Fibroblast of skin of back (primary cell): Measurements from ENCODE around the gene TREM1. TPM values are rescaled to one million over a fixed set of nuclear protein-coding genes. Genes with fewer than 3 reads are reported as not detected.
"Not testable (repeated sequence)": the region's sequence is repeated elsewhere in the genome, so short reads cannot be mapped to it uniquely, and the experiment has no call there.

Source experiments
- DNase-seq: peaks from one replicate; pipeline ENCODE4 v3.0.0-alpha.2; 2013
- polyA plus RNA-seq, 2 experiments: library from polyadenylated mRNA; unstranded; fragments of 120-200 nt; gene quantifications; one replicate each; pipeline ENCODE4 v1.2.1, GENCODE V29; 2013; ENCODE audit not compliant: insufficient read length in 2 of 2

TREM1 gene
- not detected for polyA plus RNA-seq (2013, experiment 1 of 2; ENCODE audit: insufficient read length)
- polyA plus RNA-seq (2013, experiment 2 of 2; ENCODE audit: insufficient read length): not detected

DNA sequence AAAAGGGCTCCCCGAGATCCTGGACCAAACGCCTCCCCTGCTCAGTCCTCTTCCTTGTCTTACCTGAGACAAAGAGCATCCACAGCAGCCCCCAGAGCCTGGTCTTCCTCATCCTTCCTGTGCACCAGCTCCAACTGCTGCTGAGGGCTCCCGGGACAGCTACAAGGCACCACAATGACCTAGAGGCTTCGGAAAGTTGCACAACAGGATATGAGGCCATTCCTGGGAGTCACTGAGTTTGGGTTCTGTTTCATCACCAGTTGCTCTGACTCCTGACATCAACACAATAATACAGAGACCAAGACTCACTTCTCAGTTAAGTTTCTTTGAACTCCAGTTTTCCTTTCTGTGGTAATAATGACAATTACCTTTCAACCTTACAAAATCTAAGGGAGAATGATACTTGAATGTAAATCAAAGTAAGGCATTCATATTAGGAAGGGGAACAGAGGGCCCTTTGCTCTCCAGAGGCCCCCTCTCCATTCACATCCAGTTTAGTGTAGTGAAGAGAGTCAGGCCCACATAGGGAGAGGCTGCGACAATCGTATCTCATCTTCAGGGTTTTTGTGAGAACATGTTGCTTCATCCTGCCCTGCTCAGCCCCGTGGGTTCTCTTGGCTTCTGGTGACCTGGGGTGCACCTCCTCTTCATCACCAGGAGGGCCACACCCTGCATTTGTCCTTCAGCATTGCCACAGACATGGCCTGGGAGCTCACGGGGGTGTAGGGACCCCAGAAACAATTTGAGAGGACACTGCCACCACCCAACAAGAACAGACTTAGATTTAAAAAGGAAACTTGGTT is at the start of gene TREM1:
Gene TREM1 (minus strand): TSS at position 139 of the 803 bp plus-strand sequence. CDS start 27 bp downstream, at position 112.
- DNase-seq: peak; percentile 14

DNA sequence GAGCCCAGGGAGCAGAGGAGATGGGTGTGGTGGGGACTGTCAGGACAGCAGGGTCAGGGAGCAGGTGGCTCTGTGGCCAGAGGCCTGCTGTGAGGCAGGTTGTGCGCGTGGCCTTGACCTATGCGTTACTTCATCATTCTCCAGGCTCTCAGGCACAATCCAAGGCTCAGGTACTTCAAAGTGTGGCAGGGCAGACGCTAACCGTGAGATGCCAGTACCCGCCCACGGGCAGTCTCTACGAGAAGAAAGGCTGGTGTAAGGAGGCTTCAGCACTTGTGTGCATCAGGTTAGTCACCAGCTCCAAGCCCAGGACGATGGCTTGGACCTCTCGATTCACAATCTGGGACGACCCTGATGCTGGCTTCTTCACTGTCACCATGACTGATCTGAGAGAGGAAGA is 49.5 kb upstream of the TREM1 start:
- no peak for DNase-seq

DNA sequence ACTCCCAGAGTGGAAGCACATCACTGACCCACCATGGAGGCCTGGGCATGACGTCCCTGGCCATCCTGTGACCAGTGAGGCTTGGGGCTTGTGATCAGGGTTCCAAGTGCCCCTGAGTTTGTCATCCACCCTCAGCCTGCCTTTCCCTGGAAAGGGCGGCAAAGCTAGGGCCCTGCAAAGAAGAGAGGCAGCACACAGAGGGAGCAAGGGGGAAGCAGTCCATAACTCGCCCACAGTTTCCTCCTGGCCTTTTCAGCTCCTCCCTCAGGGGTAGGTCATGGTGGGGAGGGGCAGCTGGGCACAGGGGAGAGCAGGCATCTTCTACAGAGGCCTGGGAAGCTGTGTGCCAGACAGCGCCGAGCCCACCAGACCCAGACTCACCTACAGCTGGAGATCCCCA is 48.8 kb upstream of the TREM1 start, which contains the start of gene NCR2:
Gene NCR2 (plus strand): TSS at position 313 of the 400 bp plus-strand sequence. CDS start 269 bp downstream, outside the sequence.
- no peak for DNase-seq

DNA sequence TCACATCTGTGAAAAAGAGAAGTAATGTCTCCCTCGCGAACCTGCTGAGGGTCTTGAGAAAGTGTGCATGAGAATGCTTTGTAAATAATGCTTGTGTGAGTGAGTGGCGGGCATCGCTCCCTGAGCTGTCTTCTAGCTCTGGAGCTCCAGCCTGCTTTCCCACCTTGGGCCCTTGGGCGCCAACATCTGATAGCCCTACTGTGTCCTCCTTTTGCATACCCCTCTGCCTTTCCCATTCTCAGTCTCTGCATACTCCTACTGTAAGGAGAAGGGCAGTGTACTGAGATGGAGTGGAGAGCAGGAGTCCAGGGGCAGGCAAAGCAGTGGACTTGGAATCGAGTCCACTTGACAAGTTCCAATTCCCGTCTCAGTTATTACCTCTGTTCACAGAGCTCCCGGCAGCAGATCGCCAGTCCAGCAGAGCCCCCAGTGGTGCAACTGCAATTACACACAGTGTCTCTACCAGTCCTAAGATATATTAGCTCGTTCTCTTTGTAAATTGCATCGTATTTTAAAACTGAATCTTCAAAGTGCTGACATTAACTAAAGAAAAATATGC is 48.1 kb upstream of the TREM1 start:
- no peak for DNase-seq

DNA sequence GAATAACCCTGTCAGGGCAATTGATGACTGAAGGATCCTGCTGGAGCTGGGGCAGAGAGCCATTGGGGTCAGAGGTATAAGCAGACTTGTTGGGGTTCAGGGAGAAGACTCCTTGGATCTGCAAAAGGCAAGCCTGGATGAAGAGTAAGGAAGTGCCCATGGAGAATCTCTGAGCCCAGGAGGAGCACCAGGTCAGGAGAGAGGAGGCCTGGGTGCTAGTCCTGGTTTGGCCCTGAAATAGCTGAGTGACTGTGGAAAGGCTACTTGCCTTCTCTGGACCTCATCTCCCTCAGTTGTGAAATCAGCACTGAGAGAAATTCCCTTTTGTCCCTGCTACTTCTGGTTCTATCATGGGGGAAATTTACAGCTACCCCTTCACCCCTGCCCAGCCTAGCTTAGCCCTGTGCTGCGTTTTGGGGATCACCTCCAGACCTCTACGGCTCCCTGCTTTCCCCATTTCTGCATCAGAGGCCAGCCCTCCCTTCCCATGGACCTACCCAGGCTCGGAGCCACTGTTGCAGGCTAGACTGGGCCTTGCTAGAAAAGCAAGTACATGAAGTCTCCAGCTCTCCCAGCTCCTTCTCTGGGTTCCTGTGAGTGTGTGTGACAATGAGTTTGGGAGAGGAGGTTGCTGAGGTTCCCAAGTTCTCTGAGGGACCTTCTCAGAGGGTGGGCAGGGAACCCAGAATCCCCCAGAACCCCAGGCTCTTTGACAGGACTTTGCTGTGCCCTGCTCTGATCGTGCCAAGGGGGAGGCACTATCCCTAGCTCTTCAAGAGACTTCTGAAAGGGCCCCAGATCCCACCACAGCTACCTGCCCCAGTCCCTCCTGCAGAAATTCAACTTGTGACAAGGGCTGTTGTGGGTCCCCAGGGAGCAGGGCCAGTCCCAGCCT is 46.6 kb upstream of the TREM1 start:
- DNase-seq: no peak

DNA sequence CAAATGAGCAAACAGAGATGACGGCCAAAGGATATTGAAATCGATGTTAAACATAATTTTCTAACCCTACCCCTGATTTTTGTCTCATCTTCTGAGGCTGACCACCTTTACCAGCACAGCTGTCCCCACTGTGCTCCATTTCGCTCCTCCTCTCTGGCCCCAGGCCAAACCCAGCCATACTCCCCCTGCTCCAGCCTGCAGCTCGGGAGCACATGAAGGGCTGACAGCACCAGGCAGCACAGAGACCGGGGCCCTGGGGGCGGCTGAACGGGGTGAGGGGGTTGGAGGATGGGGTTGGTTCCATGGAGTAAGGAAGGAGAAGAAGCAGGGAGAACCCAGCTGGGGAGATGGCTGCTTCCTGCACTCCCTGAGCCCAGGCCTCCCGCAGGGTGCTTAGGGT is 45.8 kb upstream of the TREM1 start:
- no peak for DNase-seq

DNA sequence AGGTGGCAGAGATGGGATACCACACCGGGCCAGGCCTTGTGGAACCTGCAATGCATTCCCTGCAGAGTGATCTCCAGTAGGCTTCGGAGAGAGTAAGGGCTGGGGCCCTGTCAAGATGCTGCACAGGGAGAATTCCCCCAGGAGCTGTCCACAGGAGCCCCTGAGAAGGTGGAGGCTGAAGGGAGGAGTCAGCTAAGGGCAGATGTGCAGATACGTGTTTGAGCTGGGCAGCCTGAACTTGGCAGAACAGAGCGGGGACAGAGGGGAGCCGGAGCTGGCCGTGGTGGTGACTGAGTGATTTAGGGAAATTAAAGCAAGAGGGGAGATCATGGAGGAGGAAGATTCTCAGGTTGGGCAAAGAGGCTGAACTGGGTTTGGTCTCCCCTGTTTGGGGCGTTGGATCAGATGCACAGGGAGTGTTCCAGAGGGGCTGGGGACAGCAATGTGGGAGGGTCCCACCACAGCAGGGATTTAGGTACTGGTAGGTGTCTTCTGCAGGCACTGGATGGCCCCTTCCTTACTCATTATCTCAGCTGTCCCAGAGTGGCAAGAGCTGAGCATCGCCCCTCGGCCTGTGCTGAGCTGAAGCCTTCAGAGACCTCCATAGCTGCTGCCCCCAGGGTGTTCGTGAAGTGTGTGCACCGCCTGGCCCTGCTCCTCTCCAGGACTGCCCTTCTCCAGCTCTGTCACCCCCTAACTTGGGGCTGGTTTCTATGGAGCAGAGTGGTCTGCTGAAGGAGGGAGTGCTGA is 45.1 kb upstream of the TREM1 start:
- no peak for DNase-seq

DNA sequence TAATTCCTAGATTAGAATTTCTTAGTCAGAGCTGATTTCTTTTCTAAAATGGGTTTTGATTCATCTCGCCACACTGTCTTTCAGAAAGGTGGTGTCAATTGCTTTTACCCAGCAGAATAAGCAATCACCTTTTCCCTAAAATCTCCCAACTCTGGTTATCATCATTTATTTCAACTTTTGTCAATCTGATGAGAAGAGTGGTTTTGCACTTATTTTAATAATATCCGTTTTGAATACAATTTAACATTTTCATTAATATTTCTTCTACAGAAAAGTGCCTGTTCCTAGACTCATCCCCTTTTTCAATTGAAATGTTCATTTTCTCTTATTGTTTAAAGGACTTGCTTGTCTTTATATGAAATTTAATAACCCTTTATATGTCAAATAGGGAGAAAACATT is 40.7 kb upstream of the TREM1 start:
- no peak for DNase-seq

DNA sequence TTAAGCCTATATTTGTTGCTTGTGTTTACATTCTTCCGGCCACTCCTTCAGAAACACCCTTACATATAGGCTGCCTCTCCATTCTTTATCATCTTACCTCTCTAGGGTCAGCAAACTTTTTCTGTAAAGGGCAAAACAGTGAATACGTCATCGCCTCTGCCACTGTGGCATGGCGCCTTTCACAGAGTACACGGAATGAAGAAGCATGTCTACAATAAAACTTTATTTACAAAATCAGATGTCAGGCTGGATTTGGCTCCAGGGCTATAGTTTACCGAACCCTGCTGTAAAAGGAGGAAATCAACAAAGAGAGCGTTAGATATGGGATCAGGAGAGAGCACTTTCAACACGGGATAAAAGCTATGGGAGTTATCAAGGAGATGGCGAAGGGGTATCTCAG is 39.6 kb upstream of the TREM1 start:
- DNase-seq: no peak

DNA sequence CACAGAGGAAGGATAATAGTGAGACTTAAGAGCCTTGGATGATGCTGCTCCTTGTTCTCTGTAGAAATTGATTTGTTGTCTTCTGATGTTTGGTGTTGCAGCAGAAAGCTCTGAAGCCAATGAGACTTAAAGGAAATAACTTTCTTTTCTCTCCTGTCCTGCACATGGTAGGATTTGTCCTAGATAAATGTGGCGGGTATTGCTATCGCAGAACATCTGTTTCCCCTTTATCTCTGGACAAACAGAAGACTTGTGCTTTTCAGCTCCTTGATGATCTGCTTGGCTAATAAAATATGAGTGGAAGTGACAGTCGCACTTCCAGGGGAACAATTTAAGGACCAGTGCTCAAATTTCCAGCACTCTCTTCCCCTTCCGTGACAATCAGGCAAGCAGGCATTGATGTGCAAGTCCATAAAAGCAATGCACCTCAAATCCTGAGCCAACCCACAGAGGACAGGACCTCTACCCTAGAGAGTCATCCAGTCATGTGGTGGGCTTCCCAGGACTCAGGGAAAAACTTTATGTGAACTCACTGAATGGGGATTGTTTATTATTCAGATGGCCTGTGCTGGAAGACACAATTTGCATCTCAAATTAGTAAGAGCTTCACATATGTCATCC is 39.1 kb upstream of the TREM1 start:
- DNase-seq: no peak

DNA sequence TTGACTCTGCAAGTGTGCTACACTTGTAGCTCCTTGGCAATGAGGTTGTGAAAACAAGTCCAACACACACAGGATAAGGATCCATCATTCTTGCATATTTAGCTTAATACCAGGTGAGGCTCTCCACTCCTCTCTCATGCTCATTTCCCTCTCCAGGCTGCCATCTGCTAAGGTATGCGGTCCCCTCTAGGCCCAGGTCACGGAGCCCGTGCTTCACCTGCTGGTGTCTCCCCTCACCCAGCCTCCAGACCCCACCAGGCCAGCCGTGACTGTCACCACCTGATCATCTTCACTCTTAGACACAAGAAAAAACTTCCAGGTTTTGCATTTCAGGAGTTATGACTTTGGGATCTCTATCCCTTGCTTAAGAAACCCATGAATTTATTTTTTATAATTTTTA is 34.7 kb upstream of the TREM1 start:
- DNase-seq: no peak

DNA sequence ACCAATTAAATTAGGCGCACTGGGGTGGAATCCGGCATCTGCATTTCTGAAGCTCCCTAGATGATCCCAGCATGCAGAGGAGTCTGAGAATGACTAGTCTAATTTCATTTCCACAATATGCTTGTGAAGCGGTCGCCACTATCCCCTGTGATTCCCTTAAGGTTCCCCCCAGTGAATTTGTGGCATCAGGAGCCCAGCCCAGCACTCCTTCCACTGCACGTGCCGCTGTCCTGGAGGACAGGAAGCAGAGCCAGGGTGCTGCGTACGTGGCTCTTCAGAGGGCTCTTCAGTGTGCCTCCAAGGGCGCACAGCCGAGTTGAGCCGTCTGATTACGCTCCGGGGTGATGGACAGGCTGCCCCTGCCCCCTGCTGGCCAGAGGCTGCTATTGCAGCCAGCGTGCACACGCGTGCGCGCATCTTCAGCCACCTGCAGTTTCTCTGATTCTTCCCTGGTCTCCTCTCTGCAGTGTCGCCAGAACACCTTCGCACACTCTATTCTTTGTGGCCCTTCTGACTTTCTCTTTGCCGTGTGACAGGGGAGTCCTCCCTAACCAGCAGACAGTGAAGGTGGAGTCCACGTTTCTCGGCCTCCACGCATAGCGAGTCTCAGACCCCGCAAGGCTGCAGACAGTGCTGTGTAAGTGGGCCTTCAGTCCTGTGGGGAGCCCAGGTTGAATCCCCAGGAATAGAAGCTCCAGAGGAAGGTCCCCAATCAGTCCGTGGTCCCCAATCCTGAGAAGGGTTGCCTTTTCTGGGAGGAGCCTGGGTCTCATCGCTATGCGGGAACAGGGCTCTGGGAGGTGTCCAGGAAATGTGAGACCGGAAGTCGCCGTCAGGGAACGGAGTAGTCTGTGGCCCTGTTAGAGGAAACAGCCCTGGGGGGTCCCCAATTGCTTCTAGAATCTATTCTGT is 32.4 kb upstream of the TREM1 start:
- DNase-seq: peak; percentile 73

DNA sequence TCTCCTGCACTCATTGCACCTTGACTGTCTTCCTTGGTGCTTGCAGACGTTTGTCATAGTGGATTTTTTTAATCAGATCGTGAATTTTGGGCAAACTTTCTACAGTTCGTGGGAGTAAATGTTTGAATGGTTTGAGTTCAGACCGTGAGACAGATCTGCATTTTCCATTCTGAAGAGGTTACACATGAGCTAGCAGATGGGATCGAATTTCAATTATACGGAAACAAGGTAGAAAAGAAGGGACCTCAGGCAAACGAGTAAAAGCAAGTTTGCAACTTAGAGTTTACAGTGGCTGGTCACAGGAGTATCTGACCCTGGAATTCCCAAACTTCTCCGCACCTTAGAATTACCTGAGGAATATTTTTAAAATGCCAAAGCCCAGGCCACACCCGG is 31.8 kb upstream of the TREM1 start:
- no peak for DNase-seq

DNA sequence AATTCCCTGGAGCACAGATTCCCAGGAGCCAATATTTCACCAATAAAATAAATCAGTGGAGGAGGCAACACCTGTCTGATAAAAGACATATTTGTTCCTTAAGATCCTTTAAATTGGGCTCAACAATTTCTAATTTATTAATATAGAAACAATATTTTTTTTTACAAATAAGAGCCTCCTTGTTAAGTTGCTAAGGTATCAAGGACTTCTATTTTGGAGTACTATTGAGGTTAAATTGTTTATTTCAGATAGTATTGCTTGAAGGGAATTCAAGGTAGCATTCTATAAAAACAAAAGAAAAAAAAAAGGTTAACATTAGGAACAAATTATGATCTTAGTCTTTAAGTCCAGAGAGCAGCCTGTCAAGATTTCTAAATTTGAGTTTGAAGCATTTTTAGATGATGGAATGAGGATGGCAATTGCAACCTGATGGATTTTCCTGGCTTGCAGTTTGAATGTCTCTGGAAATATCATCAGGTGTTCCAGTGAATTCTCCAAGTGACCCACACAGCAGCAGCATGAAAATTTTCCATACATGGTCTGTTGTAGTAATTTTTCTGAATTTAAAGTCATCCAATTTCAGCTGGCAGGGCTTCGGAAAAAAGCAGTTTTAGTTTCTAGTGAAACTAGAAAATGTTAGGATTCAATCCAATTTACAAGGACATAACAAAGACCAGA is 29.6 kb upstream of the TREM1 start:
- DNase-seq: no peak

DNA sequence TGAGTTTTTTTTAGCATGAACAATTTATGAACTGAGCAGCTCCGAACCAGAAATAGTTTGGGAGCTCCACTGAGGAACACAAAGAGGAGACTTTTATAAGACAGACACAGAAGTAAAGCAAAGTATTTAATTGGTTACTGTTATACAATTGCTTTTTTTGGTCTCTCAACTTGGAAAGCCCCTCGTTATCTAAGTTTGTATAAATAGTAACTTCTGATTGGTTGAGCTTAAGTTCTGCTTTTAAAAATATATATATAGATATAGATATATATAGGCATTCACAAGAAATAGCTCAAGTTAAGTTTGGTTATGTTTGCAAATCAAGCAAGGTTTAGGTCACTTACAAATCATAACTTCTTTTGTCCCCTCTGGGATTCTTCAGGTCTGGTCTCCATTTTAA is 28.7 kb upstream of the TREM1 start:
- no peak for DNase-seq

DNA sequence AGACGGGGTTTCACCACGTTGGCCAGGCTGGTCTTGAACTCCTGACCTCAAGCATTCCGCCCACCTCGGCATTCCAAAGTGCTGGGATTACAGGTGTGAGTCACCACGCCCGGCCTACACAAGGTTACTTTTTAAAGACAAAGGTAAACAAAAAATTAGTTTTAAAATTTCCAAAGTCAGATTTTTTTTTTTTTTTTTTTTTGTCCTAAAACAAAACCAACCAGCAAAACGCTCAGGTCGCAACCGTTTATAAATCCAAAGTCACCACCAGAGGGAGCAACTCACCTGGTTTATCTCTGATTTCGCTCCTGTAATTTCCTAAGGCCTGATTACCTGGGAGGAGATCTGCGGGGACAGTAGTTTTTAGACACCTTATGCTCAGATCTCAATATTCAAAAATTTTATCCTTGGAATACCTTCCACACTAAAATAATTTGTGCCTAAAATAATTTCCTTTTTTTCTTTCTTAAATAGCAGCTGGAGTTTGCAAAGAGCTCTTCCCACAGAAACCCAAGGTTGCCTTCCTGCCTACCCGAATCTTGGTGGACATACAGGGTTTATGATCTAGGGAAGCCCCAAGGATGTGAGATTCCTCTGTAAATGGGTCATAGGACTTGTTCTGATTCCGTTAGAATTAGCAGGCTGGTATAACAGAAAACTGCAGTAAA is 19.8 kb upstream of the TREM1 start:
- DNase-seq: peak; percentile 34

DNA sequence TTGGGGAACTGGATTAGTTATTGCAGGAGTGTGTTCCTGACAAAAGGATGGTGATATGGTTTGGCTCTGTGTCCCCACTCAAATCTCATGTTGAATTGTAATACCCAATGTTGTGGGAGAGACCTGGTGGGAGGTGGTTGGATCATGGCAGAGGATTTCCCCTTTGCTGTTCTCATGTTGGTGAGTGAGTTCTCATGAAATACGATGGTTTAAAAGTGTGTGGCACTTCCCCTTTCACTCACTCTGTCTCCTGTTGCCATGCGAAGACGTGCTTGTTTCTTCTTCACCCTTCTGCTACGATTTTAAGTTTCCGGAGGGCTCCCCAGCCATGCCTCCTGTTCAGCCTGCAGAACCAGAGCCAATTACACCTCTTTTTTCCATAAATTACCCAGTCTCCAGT is 16.2 kb upstream of the TREM1 start:
- DNase-seq: no peak

DNA sequence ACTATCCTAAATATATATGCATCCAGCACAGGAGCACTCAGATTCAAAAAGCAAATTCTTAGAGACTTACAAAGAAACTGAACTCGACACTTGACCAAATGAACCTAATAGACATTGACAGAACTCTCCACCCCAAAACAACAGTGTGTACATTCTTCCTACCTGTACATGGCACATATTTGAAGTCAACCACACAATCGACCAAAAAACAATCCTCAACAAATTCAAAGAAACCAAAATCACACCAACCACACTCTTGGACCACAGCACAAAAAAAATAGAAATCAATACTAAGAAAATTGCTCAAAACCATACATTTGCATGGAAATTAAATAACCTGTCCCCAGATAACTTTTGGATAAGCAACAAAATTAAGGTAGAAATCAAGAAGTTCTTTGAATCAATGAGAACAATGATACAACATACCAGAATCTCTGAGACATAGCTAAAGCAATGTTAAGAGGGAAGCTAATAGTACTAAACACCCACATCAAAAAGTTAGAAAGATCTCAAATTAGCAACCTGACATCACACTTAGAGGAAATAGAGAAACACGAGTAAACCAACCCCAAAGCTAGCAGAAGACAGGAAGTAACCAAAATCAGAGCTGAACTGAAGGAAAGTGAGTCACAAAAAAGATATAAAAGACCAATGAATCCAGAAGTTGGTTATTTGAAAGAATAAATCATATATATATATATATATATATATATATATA is 12.5 kb upstream of the TREM1 start:
- no peak for DNase-seq

DNA sequence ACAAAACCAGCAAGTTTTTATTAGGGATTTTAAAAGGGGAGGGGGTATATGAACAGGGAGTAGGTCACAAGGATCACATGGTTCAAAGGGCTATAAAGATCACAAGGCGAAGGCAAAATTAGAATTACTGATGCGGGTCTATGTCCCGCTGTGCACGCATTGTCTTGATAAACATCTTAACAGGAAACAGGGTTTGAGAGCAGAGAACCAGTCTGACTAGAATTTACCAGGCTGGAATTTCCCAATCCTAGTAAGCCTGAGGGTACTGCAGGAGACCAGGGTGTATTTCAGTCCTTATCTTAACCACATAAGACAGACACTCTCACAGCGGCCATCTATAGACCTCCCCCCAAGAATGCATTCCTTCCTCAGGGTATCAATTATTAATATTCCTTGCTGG is 10.8 kb upstream of the TREM1 start:
- DNase-seq: not testable (repeated sequence)
